Panc1 (cell line): ENCODE results near the gene AGAP1.

Experiments used
- POLR2AphosphoS5 ChIP-seq: IDR thresholded peaks from 2 replicates; pipeline ENCODE4 v1.6.1; 2012; ENCODE audit warnings: mild to moderate bottlenecking, low read depth, low read length, moderate library complexity
- SIN3A ChIP-seq: IDR thresholded peaks from 2 replicates; pipeline ENCODE4 v1.6.1; 2012; ENCODE audit warnings: low read depth, mild to moderate bottlenecking, low read length, moderate library complexity, borderline replicate concordance; ENCODE audit not compliant: insufficient read depth
- TF ChIP-seq, protein P1 (sequence below): fragments of 450-650 bp; IDR thresholded peaks from 2 replicates; pipeline ENCODE4 v1.5.1; 2017; ENCODE audit warnings: mild to moderate bottlenecking

GRCh38 chr2:235677937-235678336 lies 184.1 kb downstream of the AGAP1 start:
- TF ChIP-seq, protein P1, sequence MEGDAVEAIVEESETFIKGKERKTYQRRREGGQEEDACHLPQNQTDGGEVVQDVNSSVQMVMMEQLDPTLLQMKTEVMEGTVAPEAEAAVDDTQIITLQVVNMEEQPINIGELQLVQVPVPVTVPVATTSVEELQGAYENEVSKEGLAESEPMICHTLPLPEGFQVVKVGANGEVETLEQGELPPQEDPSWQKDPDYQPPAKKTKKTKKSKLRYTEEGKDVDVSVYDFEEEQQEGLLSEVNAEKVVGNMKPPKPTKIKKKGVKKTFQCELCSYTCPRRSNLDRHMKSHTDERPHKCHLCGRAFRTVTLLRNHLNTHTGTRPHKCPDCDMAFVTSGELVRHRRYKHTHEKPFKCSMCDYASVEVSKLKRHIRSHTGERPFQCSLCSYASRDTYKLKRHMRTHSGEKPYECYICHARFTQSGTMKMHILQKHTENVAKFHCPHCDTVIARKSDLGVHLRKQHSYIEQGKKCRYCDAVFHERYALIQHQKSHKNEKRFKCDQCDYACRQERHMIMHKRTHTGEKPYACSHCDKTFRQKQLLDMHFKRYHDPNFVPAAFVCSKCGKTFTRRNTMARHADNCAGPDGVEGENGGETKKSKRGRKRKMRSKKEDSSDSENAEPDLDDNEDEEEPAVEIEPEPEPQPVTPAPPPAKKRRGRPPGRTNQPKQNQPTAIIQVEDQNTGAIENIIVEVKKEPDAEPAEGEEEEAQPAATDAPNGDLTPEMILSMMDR = no peak
- TF ChIP-seq SIN3A = no peak
- TF ChIP-seq POLR2AphosphoS5 = no peak
